Measurements from ENCODE around the gene RACGAP1.

The RACGAP1 gene

DNA sequence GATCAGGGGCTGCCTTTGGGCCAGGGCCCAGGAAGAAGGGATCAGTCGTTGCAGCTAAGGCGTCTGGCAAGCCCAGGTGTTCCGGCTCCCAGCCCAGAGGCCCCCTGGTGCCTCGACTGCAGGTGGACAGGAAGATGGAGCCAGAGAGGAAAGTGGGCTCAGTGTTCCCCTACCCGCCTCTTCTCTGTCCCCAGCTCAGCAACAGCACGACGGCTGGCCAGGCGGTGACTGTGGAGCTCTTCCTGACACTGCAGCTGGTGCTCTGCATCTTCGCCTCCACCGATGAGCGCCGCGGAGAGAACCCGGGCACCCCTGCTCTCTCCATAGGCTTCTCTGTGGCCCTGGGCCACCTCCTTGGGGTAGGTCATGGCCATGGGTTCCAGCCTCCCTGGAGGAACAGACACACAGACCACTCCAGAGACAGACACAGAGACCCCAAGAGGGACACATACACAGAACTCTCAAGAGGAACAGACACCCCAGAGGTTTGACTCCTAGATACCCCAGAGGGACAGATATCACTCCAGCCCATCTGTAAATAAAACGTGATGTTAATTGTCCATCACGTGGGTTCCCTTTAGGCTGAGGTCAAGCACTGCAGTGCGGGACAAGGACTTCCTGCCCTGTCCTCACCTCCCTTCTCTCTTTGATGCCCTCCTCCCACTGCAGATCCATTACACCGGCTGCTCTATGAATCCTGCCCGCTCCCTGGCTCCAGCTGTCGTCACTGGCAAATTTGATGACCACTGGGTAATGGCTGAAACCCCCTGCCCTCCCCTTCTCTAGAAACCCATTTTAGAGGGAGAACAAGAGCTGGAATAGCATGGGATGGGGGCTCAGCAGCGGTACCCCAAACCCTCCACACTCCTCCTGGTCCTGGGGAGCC is 71.1 kb downstream of the RACGAP1 start:
- no peak for DNase-seq

DNA sequence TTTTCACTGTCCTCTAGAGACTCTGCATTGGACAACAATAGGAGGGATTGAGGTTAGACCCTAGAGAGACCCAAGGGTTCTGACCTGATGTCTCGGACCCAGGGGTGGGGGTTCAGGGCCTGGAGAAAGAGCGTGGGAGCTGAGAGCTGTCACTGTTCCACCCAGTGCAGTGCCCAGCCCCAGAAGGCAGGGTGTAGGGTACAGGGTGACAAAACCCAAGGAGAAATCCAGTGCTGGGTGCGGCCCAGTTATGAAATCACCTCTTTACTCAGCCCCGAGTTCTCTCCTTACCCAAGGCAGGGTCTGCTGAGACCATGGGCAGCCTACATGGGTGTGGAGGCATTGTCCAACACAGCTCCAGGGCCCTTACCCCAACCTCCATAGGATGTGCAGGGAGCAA is 72.1 kb downstream of the RACGAP1 start:
- DNase-seq: no peak

DNA sequence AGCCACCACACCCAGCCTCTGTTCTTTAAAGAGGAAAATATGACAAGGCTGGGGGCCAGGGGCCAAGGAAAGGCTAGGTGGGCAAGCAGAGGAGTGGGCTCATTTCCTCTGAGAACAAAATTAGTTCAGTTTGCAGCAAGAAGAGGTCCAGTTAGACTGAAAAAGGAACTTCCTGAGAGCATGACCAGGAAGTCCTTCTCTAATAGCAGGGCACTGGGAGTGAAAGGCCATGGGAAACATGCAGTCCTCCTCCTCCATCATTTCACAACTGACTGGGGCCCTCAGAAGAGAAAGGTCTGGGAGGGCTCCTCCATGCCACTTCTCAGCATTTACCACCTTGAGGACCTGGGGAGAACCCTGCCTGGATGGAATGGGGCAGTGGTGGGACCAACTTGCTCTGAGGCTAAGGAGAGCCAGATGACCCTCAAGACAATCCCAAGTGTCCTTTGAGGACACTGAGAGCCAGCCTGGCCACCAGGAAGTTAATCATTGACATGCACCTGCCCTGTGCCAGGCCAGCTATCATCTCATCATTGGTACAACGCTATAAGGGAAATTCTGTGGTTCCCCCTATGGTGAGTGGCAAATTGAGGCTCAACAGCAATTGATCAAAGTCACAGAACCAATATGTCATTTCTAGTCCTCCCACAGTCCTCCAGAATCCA is 72.8 kb downstream of the RACGAP1 start:
- no peak for DNase-seq

DNA sequence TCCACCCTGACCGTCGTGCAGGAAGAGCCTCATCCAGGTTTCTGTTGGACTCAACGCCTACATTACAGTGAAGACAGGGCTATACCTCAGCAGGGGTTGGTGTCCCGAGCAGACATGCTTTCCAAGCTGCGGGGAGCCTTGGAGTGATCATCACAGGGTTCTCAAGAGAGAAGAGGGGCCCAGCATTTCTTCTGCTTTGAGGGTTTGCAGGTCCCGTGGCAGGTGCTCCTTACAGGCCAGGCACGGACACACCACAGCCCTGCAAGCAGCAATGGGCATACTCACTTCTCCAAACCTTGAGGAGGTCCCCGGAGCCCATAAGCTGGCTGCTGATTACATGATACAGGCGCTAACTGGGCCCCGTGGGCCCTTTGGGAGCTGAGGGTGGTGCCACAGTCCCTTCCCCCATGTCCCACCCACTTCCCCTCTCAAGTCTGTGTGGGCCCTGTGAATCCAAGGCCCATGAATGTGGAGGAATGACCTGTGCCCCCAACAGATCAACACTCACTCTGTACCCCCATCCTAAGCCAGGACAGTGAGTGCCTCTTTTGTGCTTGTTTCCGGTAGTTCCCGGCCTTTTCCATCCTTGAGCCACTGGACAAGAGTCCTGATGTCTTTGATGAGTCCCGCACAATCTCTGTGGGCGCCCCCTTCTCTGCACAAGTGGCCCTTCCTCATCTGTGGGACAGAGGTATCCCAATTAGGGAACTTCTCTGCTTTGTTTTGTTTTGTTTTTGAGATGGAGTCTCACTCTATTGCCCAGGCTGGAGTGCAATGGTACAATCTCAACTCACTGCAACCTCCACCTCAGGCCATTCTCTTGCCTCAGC is 73.7 kb downstream of the RACGAP1 start:
- no peak for DNase-seq

DNA sequence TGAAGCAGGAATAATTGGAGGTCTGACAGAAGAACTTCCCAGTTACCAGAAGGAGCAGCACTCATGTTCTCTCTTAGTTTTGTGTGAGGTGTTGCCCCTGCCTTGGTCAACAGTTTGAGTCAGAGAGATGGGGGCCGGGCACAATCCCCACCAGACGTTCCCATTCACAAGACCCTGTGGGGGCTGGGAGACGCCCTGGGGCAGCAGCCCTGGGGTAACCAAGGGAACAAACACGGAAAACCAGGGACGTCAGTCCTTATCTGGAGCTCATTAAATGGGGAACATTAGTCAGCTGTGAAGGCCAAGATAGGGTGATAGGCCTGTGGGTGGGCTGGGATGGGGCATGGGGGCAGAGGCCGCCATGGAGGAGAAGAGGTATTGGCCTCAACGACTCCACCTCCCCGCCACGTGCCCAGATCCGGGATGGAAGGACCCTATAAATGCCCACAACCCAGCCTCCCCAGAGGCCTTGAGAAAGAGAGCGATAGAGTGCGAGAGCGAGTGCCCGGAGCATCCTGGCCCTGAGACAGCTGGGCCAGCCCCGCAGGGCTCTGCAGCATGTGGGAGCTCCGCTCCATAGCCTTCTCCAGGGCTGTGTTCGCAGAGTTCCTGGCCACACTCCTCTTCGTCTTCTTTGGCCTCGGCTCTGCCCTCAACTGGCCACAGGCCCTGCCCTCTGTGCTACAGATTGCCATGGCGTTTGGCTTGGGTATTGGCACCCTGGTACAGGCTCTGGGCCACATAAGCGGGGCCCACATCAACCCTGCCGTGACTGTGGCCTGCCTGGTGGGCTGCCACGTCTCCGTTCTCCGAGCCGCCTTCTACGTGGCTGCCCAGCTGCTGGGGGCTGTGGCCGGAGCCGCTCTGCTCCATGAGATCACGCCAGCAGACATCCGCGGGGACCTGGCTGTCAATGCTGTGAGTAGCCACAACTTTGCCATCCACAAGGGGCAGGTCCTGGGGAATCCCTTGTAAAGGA is 74.7 kb downstream of the RACGAP1 start, which contains the start of gene AQP2:
Gene AQP2, plus strand, starts transcription at position 465 of the 979 bp plus-strand sequence. Its CDS starts 94 bp downstream, at position 559.
- DNase-seq: no peak

DNA sequence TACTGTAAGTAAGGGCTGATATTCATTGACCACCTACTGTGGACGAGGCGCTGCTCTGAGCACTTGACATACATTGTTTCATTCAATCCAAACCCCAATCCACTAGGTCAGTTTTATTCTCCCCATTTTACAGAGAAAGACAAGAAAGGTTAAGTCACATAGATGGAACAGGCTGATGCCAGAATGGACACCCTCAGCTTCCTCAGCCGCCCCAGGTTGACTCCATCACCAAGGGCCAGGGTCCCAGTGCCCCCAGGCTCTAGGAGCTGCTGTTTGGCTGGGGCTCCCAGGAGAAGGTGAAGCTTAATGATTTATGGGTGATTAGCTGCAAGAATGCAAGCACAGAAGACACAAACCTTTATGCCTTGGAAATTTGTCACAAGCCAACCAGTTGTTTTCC is 75.4 kb downstream of the RACGAP1 start:
- DNase-seq: no peak

DNA sequence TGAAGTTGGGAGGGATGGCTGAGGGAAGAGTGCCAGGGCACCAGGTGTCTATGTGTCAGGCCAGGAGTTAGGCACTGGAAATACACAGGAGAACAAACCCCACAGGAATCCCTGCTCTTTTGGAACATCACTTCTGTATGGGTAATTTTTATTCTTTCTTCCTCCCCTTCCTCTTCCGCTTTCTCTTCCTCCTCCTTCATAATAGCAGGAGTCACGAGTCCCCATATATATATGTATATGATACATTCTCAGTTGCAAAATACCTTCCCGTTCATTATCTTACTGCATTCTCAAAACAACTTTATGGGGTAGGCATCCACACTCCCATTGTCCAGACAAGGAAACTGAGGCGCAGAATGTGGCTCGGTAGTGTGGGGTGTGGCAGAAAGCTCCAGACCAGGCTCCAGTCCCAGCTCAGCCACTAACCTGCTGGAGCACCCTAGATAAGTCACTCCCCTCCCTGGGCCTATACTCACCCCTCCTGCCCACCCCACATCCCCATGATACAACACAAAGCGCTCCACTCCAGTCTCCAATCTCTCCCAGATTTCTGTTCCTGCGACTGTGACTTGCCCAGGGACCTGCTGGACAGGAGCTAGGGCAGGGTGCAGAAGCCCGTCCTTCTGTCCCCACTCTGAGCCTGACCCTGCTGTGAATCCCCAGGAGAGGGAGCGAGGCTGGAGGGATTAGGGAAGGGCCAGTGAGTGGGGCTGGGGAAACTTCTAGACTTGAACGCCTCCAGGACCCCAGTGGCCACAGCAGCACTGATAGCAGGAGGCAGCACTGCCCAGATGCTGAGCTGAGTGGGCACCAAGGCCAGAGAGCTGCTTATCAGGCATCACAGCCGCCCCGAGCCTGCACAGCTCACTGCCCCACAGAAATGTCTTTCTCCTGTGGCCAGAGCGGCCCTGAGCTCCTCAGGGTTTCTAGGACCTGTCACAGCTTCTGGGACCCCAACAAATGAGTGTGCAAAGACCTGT is 76.1 kb downstream of the RACGAP1 start:
- DNase-seq: no peak

DNA sequence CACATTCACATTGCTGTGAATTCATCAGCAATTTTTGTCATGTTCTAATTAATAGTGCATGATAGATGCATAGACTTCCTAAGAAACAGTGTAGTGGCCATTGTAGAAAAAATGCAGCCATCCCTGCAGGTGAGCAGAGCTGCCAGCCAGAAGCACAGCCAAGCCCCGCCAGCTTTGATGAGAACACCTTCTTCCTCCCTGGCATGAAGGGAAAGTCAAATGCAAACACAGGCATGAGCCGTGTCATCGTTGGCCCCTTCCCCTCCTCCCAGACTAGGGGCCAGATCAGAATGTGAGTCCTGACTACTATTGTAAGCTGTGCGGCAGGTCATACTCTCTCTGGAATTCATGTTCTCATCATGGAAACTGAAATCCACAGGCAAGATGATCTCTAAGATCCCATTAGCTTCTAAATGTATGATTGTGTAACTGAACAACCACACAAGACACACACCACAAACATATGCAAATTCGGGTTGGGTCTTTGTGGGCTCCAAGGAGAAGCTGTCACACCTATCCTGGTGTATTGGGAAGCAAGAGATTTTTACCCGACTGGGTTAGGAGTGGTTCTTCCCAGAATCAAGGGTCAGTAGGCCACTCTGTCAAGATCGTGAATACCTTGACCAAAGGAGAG is 77.6 kb downstream of the RACGAP1 start:
- no peak for DNase-seq

DNA sequence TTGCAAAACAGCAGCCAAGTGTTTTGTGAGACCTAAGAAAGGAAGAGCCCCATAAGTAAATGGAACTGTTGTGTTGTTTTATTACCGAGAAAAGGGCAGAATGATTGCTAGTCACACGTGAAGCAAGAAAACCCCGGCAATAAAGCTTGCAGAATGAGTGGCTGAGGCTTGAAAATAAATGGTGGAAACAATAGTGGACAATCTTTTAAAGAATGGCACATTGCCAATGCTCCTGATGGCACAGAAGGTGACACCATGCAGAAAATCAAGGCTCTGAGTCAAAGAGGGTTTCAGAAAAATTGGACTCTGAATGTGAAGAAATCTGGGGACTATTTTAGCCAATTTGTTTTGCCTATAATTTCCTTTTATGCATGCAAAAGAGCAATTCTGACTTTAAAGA is 78.8 kb downstream of the RACGAP1 start:
- DNase-seq: no peak

DNA sequence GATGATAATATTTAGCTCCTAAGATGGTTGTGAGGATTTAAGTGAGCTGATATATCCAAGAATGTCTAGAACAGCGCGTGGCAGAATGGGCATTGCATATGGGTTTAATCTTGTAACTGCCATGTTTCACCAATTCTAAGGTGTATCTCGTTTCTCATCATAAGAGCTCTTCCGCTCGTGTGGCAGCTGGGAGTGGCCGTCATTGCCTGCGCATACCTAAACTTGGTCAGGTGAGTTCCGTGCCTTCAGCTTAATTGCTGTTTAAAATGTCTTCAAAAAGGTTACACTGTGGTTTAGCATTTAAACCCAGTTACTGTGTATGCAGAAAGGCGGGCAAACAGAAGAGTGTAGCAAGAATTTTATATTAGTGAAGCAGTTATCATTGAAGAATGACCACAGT is 79.2 kb downstream of the RACGAP1 start:
- DNase-seq: no peak

DNA sequence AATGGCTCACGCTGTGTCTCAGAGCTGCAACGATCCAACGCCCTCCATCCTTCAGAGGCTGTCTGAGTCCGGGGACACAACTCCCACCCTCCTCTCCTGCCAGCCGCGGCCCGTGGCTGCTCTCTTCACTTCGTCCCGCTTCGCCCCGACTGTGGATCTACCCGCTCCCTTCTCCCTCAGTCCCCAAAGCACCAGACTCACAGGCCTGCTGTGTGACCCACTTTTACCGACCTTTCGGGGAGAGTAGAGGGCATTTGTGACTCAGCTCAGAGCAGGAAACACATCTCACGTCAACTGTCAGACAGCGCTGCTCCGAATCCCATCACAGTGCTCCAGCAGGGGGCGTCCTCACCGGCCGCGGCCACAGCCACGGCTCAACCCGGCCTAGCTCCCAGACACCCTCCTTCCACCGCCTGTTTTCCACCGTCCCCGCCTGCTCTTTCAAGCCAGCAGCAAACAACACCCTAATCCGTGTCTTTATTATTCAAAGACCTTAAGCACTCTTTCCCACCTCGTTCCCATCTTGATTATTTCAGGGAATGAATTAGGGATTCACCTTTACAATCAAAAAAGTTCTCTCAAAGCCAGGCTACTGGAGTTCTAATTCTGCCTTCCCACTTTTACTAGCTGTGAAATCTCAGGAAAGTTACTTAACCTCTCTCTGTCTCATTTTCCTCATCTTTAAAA is 79.8 kb downstream of the RACGAP1 start:
- peak; percentile 71 for DNase-seq

DNA sequence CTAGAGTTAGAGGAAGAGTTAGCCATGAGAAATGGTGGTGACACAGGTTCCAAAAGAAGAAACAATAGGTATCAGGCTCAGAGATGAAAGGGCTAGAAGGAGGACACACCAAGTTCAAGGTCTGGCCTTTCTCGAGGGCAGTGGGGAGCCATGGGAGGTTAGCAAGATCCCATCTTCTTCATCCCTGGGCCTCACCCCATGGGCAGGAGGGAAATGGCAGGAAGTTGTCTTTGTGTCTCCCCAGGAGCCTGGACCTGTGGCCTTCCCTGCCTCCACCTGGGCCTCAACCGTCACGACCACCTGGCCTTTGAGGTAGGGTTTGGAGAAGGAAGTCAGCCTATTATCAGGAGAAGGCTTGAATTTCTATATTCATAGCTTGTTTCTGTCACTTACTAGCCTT is 80.6 kb downstream of the RACGAP1 start:
- no peak for DNase-seq

DNA sequence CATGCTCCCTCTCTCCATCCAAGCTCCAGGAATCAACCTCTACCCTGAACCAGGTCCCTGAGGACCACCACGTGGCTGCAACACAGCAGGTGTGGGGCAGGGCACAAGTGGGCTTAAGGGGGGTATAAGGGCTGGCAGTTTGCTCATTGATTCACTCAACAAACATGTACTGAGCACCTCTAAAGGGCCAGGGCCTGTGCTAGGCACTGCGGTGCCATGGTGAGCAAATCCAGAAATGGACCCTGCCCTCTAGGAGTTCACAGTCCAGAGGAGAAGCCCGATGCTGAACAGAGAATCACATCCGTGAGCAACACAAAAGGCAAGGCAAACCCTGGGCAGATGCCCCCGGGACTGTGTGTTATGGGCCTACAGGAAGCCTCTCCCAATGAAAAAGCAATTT is 81.2 kb downstream of the RACGAP1 start:
- DNase-seq: no peak

DNA sequence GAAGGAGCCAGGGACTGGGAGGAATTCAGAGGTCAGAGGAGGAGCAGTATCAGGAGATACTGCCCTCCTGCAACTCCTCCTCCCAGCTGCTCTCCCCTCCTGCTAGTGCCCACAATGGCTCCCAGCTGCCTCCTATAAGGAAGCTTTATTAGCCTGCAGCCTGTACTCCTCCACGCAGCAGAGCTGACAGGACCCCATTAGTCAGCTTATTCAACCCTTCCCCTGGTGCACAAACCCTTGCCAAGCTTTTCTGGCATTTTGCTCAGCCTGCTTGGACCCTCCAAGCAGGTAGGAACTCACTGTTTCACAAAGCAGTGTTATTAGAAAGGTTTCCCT is 81.7 kb downstream of the RACGAP1 start:
- DNase-seq: no peak

DNA sequence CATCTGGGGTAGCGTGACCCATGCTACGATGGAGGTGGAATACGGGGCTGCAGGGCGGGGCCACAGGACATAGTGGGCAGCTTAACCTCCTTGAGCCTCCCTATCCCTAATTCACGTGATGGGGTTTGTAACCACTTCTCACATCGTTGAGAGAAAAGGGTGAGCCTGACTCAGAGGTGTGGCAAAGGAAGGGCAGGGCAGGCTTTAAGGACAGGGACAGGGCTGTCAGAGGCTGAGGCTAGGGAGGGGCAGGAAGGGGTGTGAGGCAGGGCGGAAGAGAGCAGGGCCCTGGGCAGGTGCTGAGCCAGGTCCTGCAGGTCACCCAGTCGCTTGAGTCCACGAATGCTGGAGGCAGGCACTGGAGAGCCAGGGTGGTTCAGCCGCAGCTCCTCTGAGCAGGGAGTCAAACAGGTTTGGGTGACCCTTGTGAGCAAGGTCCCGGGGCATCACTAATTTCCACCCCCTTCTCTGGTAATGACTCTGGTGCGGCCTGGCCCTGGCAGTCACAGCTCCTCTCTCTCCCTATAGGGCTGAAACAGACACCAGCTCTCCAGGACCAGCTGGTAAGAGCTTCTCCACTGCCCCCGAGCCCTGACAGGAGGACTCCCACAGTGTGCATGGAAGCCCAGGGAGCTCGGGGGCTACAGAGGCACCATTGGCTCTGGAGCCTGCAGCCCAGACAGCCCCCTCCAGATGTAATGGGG is 82.2 kb downstream of the RACGAP1 start:
- no peak for DNase-seq

DNA sequence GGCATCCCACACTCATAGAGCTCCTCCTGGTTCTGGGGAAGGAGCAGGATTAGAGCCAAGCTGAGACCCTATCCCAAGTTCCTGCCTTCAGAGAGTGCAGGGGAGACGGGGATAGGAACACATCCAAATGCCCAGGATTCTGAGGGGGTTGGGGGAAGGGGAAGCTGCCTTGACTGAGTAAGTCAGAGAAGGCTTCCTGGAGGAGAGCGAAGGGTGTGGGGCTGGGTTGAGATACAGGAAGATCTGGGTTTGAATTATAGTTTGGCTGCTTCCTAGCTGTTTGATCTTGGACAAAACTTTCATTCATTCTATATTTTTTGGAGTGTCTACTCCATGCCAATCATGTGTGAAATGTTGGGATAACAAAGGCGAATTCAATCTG is 82.8 kb downstream of the RACGAP1 start:
- DNase-seq: no peak

DNA sequence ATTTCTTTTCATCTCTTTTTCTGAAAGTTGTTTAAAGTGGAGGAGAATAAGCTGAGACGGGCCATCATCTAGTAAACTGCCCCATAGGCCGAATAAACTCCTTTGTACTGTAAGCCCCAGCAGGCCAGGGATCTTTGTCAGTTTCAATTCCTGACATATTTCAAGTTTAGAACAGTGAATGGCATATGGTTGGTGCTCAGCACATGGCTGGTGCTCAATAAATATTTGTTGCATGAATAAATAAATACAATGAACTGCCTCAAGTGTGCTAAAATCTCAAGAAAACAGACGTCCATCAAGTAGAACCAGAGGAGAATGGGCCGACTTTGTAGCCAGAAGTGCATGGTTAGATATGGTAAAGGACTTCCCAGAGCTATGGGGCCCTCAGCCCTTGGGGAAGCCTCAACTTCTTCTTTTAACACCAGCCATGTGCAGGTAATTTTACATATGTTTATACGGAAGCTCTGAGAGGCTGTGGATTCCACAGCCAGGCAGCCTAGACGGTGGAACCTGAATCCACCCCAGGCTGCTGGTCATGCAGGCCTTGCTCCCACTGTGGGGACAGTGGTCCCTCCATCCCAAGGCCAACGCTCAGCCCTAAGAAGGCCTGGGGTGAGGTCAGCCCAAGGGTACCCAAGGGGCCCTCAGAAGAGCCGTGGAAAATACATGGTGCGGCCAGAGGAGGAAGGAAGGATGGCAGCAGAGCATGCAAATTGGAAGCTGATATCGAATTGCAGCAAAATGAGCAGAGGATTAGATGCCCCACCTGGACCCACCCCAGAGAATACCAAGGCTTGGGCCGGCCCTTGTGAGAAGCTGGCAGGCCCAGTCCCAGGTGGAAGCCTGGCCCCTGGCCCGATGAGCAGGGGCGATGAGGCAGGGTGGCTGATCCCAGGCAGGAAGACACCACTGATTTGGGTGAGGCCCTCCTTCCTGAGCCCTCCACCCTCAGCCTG is 83.5 kb downstream of the RACGAP1 start:
- DNase-seq: no peak

DNA sequence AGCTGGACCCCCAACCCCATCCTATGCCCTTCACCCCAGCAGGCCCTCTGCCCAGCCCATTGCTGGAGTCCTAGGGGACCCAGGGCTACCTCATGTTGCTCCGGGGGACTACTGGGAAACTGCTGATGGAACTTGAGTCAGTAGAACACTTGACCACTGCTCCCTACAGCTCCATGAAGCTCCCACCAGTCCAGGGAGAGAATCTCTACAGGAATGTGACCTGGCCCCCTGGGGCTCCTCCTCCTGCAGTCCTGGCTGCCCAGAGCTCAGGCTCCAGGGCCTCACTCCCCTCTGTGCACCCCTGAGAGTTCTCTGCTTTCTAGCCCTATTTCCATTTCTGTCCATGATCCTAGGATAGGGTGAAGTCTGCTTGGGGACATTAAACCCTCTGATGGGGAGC is 85.6 kb downstream of the RACGAP1 start:
- no peak for DNase-seq

Measured in activated CD4-positive, alpha-beta T cell treated with anti-CD3 and anti-CD28 coated beads for 1 hour (primary cell).